T-helper 2 cell treated with Interferon-gamma antibody and Interleukin-4, amounts not matched to agents 100 ng/mL and 5 ng/mL, for 36 hours (primary cell): ENCODE data around the gene SRPRB. TPM values are rescaled to one million over a fixed set of nuclear protein-coding genes. Genes with fewer than 3 reads are reported as not detected.

Experiments
- intact Hi-C: fragments of 100-400 bp; cut with micrococcal nuclease; formaldehyde crosslinking; loops from one replicate; pipeline ENCODE4 v1.15.1; 2023
- total RNA-seq: library from RNA; stranded (reverse); gene quantifications from 2 replicates; pipeline ENCODE4 v1.2.3, GENCODE V29; 2022

Gene SRPRB
- total RNA-seq, result 68.2 and 75.2 TPM in 2 replicates

GRCh38 chr3:133805702-133806475 lies at the start of gene SRPRB:
Gene SRPRB, plus strand, starts transcription at chr3:133805815. Its CDS starts 34 bp downstream, at chr3:133805849.
- intact Hi-C loops, result loop anchor here (1.0 to 5.0 kb wide), 3 partner anchors 144 to 681 kb away; partner anchors contain the start of genes ANAPC13, CDV3 and CEP63

GRCh38 chr3:133756716-133757694 lies 48.6 kb upstream of the SRPRB start:
- intact Hi-C loops, result no loop called here

GRCh38 chr3:133757701-133758567 lies 47.7 kb upstream of the SRPRB start:
- intact Hi-C loops, result no loop called here

- intact Hi-C loops, result no loop called here
These were observed 47.1 kb upstream of the SRPRB start for GRCh38 chr3:133758568-133758928.

GRCh38 chr3:133758964-133759739 lies 46.5 kb upstream of the SRPRB start:
- intact Hi-C loops, result no loop called here

- intact Hi-C loops, result no loop called here
These were observed 45.8 kb upstream of the SRPRB start for GRCh38 chr3:133759740-133760305.

GRCh38 chr3:133760916-133761315 lies 44.7 kb upstream of the SRPRB start:
- intact Hi-C loops, result no loop called here

GRCh38 chr3:133761605-133762484 lies 43.8 kb upstream of the SRPRB start:
- intact Hi-C loops, result no loop called here

- intact Hi-C loops, result no loop called here
These were observed 43.1 kb upstream of the SRPRB start for GRCh38 chr3:133762539-133762938.

- intact Hi-C loops, result no loop called here
These were observed 41.6 kb upstream of the SRPRB start for GRCh38 chr3:133763797-133764683.

GRCh38 chr3:133765256-133765655 lies 40.4 kb upstream of the SRPRB start:
- intact Hi-C loops, result no loop called here

- intact Hi-C loops, result no loop called here
These were observed 38.0 kb upstream of the SRPRB start for GRCh38 chr3:133767607-133768006.

GRCh38 chr3:133769536-133769935 lies 36.1 kb upstream of the SRPRB start:
- intact Hi-C loops, result no loop called here

- intact Hi-C loops, result no loop called here
These were observed 31.9 kb upstream of the SRPRB start for GRCh38 chr3:133773732-133774131.

GRCh38 chr3:133775309-133775708 lies 30.3 kb upstream of the SRPRB start:
- intact Hi-C loops, result no loop called here

GRCh38 chr3:133775835-133776234 lies 29.8 kb upstream of the SRPRB start:
- intact Hi-C loops, result no loop called here

- intact Hi-C loops, result no loop called here
These were observed 28.7 kb upstream of the SRPRB start for GRCh38 chr3:133776794-133777438.
